WERI-Rb-1 (cell line): ENCODE results near the gene TNNT1.

Experiments
- DNase-seq: peaks from one replicate; pipeline ENCODE4 v3.0.0-alpha.2; 2020
- H3K27ac ChIP-seq: fragments of 250-450 bp; sonication (Bioruptor Pico); 2 replicates; pipeline ENCODE4 v1.5.1; 2020; ENCODE audit warnings: mild to moderate bottlenecking, moderate library complexity
- H3K27me3 ChIP-seq: fragments of 250-450 bp; sonication (Bioruptor Pico); 2 replicates; pipeline ENCODE4 v1.5.1; 2021; ENCODE audit warnings: mild to moderate bottlenecking, low read depth, moderate library complexity; ENCODE audit not compliant: insufficient read depth, severe bottlenecking
- H3K36me3 ChIP-seq: fragments of 250-450 bp; sonication (Bioruptor Pico); 2 replicates; pipeline ENCODE4 v1.5.1; 2020; ENCODE audit warnings: mild to moderate bottlenecking, moderate library complexity
- H3K4me3 ChIP-seq: 2 replicates; pipeline ENCODE4 v1.5.1; 2011; ENCODE audit warnings: low read depth, mild to moderate bottlenecking, control low read depth, low read length
- H3K9me3 ChIP-seq: fragments of 250-450 bp; sonication (Bioruptor Pico); 2 replicates; pipeline ENCODE4 v1.5.1; 2021; ENCODE audit warnings: mild to moderate bottlenecking, moderate library complexity; ENCODE audit not compliant: severe bottlenecking
- TF ChIP-seq, protein P1 (sequence below): IDR thresholded peaks from 2 replicates; pipeline ENCODE4 v1.5.1; 2011; ENCODE audit warnings: low read depth, mild to moderate bottlenecking, control low read depth, inconsistent platforms, low read length

The TNNT1 gene

DNA sequence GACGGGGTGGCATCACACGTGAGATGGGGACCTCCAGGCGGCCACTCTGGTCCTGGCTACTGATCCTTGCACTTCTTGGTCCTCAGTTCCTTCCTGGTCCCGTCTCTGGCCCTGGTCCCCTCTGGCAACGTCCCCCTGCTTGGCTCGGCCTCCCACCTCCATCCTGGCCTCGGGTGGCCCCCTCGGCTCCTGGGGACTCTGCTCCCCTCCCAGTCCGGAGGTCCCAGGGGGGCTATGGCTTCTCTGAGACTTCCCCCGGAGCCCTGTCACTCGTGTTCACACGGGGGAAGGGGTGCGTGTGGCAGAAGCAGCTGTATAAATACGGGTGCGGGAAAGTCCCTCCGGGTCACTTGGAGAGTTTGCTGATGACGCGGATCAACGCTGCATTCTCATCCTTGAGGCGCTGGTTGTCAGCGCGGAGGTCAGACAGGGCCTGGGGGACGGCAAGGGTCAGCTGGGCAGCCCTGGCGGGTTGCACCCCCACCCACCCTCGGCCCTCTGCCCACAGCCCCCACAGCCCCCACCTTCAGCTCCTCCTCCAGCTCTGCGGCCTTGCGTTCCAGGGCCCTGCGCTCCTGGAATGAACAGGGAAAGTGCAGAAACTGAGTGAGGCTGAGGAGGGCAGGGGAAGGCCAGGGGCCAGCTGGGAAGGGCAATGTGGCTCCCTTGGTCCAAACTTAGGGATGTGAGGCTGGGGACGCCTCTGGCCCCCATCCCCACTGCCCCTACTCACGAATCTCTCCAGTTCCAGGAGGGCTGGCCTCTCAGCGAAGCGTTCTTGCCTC, 57.7 kb downstream of the TNNT1 start:
- Histone ChIP-seq H3K27me3 (no peaks in the 10 kb centered on the region), H3K4me3 (no peak overlapping the region), H3K9me3 (no peaks in the 10 kb centered on the region), H3K36me3 (peaks cover 11% of the 10 kb centered on the region), H3K27ac (no peak overlapping the region)
- no peak for DNase-seq
- TF ChIP-seq, protein P1, sequence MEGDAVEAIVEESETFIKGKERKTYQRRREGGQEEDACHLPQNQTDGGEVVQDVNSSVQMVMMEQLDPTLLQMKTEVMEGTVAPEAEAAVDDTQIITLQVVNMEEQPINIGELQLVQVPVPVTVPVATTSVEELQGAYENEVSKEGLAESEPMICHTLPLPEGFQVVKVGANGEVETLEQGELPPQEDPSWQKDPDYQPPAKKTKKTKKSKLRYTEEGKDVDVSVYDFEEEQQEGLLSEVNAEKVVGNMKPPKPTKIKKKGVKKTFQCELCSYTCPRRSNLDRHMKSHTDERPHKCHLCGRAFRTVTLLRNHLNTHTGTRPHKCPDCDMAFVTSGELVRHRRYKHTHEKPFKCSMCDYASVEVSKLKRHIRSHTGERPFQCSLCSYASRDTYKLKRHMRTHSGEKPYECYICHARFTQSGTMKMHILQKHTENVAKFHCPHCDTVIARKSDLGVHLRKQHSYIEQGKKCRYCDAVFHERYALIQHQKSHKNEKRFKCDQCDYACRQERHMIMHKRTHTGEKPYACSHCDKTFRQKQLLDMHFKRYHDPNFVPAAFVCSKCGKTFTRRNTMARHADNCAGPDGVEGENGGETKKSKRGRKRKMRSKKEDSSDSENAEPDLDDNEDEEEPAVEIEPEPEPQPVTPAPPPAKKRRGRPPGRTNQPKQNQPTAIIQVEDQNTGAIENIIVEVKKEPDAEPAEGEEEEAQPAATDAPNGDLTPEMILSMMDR = no peak

GRCh38 chr19:55090564-55090963, 58.4 kb downstream of the TNNT1 start:
- no peaks in the 10 kb centered on the region for H3K27me3 ChIP-seq
- TF ChIP-seq, protein P1 = no peak
- no peak overlapping the region for H3K27ac ChIP-seq
- no peaks in the 10 kb centered on the region for H3K9me3 ChIP-seq
- no peak overlapping the region for H3K4me3 ChIP-seq
- DNase-seq = no peak
- peaks cover 11% of the 10 kb centered on the region for H3K36me3 ChIP-seq

- H3K27me3 ChIP-seq = no peaks in the 10 kb centered on the region
- DNase-seq = no peak
- no peaks in the 10 kb centered on the region for H3K9me3 ChIP-seq
- H3K4me3 ChIP-seq = no peak overlapping the region
- no peak overlapping the region for H3K27ac ChIP-seq
- TF ChIP-seq, protein P1 = no peak
- H3K36me3 ChIP-seq = peaks cover 5% of the 10 kb centered on the region
These were observed 59.6 kb downstream of the TNNT1 start for GRCh38 chr19:55089342-55089944.

GRCh38 chr19:55088543-55089341, 60.3 kb downstream of the TNNT1 start:
- H3K27ac ChIP-seq = no peak overlapping the region
- H3K27me3 ChIP-seq = no peaks in the 10 kb centered on the region
- H3K36me3 ChIP-seq = peaks cover 3% of the 10 kb centered on the region; the same call in 1 of the 2 replicates
- peak; percentile 93 for DNase-seq
- H3K4me3 ChIP-seq = no peak overlapping the region
- H3K9me3 ChIP-seq = no peaks in the 10 kb centered on the region
- TF ChIP-seq, protein P1 = peak; percentile 53

DNA sequence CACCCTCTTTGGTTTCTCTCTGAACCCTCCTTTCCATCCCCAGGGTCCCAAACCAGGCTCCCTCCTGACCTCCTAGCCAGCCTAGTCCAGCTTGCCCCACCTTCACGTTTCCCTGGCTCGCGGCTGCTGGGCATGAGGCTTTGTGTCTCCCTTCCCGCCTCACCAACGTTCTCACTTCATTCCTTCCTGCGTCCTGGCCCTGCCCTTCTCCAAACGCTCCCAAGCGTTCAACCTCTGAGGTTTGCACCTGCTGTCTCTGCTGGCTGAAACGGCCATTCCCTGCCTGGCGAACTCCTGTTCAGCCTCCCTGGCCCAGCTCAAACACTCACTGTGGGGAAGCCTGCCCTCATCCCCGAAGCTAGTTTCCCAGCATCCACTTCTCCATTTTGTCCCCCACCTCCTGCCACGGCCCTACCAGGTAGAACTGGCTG, 61.0 kb downstream of the TNNT1 start:
- H3K27me3 ChIP-seq = no peaks in the 10 kb centered on the region
- TF ChIP-seq, protein P1 = no peak
- H3K9me3 ChIP-seq = no peaks in the 10 kb centered on the region
- H3K27ac ChIP-seq = no peak overlapping the region
- no peak for DNase-seq
- no peak overlapping the region for H3K4me3 ChIP-seq
- H3K36me3 ChIP-seq = peaks cover 3% of the 10 kb centered on the region; the same call in 1 of the 2 replicates
